ENCODE results near the gene MAGEB6.
"Not testable (repeated sequence)": the region's sequence is repeated elsewhere in the genome, so short reads cannot be mapped to it uniquely, and the experiment has no call there.

Gene MAGEB6, protein sequence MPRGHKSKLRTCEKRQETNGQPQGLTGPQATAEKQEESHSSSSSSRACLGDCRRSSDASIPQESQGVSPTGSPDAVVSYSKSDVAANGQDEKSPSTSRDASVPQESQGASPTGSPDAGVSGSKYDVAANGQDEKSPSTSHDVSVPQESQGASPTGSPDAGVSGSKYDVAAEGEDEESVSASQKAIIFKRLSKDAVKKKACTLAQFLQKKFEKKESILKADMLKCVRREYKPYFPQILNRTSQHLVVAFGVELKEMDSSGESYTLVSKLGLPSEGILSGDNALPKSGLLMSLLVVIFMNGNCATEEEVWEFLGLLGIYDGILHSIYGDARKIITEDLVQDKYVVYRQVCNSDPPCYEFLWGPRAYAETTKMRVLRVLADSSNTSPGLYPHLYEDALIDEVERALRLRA

DNA sequence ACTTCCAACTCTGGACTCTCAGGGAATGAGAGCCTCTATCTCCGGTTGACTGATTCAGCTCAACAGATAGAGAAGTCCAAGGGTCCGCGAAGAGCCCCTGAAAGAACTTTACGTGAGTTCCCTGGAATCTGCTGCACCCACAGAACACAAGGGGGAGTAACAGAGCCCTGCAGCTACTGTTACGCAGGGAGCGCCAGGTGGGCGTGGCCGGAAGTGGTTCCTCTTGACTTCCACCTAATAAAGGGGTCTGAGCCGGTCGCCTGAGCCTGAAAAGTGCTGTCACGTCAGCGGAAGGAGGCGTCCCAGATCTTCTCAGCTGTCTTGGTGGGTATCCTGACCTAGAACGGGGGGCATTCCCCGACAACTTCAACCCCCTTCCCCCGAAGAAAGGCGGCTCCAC is at the start of gene MAGEB6:
MAGEB6 (plus strand) TSS at position 237 of the 400 bp plus-strand sequence. CDS start 1,407 bp downstream, outside the sequence.
- DNase-seq (ENCODE audit: low read depth in 2 of 2) = no peak

DNA sequence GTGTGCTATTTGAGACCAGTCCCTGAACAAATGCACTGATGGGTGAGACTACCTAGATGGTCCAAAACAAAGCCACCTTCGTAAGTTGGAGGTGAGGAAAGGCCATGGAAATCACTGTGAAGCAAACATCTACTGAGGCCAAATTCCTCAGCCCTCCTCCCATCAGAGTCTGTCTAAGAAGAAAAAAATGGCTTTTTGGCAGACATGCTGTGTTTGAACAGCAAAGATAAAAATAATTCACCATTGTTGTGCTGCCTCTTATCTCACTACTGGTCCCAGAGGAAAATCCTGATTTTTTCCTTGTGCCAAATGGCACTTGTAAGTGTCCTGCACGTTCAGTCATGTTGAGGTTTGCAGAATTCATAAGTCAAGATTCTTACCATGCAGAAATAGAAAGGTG is 46.2 kb upstream of the MAGEB6 start:
- DNase-seq (ENCODE audit: low read depth in 2 of 2) = no peak

DNA sequence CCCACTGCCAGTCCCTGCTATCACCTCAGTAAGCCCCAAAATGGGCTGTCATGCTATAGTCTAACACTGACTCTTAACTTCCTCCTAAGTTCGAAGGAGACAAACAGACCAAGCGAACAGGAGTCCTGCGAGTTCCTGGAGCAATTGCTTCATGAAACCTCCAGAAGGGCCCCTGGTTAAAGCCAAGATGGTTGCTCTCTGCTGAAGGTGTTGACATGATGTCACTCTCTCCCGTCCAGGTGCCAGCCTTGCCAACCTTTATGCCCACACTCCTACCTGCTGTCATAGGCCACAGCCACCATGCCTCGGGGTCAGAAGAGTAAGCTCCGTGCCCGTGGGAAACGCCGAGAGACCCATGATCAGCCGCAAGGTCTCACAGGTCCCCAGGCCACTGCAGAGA is 31.9 kb upstream of the MAGEB6 start, which contains the start of gene MAGEB6B:
MAGEB6B (plus strand) TSS at position 301 of the 400 bp plus-strand sequence; CDS start at position 301, 0 bp downstream.
- DNase-seq (ENCODE audit: low read depth in 2 of 2) = no peak

DNA sequence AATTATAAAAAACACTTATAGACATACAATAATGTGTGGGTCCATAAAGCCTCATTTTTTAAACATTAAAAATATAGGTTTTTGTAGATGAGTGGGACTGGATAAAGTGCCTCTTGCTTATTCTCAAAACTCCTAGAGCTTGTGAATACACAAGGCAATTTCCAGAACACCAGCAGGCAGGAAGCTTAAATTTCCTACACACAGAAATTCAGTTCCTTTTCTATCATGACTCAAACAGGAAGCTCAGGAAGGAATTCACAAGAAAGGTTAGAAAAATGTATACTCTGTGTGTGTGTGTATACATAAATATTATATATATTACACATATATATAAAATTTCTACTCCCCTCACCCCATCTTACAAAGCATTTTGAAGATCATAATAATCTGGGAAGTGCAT is 11.3 kb downstream of the MAGEB6 start:
- DNase-seq (ENCODE audit: low read depth in 2 of 2) = no peak

DNA sequence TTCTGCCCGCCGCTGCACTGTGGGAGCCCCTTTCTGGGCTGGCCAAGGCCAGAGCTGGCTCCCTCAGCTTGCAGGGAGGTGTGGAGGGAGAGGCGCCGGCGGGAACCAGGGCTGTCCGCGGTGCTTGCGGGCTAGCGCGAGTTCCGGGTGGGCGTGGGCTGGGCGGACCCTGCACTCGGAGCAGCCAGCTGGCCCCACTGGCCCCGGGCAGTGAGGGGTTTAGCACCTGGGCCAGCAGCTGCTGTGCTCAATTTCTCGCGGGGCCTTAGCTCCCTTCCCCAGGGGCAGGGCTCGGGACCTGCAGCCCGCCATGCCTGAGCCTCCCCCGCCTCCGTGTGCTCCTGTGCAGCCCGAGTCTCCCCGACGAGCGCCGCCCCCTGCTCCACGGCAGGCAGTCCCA is 12.5 kb downstream of the MAGEB6 start:
- DNase-seq (ENCODE audit: low read depth in 2 of 2) = not testable (repeated sequence)

DNA sequence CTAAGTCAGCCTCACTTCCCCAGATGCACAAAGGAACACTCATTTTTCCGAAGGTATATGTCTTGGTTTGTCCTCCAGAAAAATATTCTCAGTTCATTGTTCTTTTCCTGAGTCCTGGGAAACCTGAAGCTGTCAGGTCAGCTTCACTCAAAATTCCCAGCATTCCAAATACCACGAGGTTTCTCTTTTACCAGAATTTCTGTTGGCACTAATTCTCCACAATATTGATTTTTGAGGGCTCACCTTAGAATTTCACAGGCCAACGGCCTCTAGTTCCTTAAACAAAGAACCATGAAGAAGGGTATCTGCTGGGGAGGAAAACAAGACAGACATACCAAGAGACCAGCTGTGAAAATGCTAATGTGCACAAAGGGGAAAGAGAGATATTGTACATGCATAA is 15.8 kb downstream of the MAGEB6 start:
- no peak for DNase-seq (ENCODE audit: low read depth in 2 of 2)

DNA sequence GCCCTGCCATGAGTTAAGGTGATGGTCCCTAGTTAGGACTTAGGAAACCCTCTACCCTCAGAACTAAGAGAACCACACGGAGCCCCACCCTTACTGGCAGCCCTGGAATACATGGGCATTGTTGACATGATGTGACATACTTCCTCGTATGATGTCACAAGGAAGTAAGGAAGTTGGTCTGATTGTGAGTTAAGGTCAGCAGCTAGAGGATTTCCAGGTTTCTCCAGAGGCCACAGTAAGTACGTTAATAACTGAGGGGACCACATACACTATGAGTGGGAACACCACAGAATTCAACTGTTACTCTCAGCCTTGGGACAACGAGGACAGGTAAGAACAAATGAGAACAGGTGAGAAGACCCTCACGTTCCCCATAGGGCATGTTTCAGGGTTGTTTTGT is 23.6 kb downstream of the MAGEB6 start, which contains the start of gene MAGEB5:
MAGEB5 (plus strand) TSS at position 301 of the 400 bp plus-strand sequence. CDS start 1,133 bp downstream, outside the sequence.
- DNase-seq (ENCODE audit: low read depth in 2 of 2) = no peak

DNA sequence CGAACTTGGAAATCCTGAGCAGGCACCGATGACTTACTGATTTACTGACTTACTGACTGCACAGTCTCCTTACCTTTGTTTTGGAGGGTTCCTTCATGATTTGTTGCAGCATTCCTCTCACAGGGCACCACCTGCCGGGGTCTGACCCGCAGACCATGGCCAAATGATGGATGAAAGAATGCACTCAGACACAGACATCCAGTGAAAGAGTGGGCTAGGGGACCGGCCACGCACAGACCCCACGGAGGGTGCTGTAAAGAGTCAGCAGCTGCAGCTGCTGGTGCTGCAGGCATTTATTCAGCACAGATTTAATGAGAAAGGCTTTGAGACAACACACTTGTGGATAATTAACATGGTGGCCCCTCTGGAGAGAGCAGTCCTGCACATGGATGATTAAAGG is 27.1 kb downstream of the MAGEB6 start:
- DNase-seq (ENCODE audit: low read depth in 2 of 2) = no peak

DNA sequence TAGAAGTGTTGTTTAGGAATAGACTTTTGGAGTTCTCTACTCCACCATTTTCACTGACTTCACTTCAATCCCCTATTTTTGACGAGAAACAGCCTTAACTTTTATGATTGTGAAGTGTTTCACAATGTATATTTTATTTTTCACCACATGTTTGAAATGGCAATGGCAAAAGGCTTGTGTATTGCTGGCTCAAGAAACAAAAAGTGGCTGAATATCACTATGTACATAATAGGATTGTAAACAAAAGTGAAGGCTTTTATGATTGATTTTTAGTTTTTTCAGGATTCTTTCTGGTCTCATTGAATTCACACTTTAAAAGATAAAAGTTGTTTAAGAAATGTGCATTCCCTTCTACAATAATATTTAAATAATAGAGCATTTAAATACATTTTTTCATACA is 41.9 kb downstream of the MAGEB6 start:
- no peak for DNase-seq (ENCODE audit: low read depth in 2 of 2)

All from stimulated activated CD4-positive, alpha-beta T cell treated with anti-CD3 and anti-CD28 coated beads, Interleukin-4, amount 100 ng/mL, for 48 hours (primary cell).